GM18951 (cell line): ENCODE data around the gene CRIP2.

ENCODE experiments used
- POLR2A ChIP-seq: IDR thresholded peaks from 4 replicates; pipeline ENCODE4 v1.6.1; 2011; ENCODE audit warnings: mild to moderate bottlenecking; ENCODE audit not compliant: insufficient read length, insufficient read depth; ENCODE audit errors: extremely low read depth
- in situ Hi-C: fragments of 300-500 bp; cut with MboI; formaldehyde crosslinking; loops from one replicate; pipeline ENCODE4 v1.12.0; 2022; ENCODE audit warnings: low sequenced_read_pairs, mixed read lengths, inconsistent platforms; ENCODE audit not compliant: unreplicated experiment

The CRIP2 gene

GRCh38 chr14:105492971-105493871, 18.6 kb downstream of the CRIP2 start:
- in situ Hi-C loops: no loop called here
- no peak for TF ChIP-seq POLR2A

- TF ChIP-seq POLR2A: no peak
- in situ Hi-C loops: no loop called here
Measured at GRCh38 chr14:105493921-105494605, 19.4 kb downstream of the CRIP2 start.

- in situ Hi-C loops: no loop called here
Measured at GRCh38 chr14:105494606-105494929, 19.9 kb downstream of the CRIP2 start.

GRCh38 chr14:105495101-105495989, 20.7 kb downstream of the CRIP2 start:
- in situ Hi-C loops: no loop called here
- no peak for TF ChIP-seq POLR2A

More at GRCh38 chr14:105494606-105494929, 19.9 kb downstream of the CRIP2 start:
- no peak for TF ChIP-seq POLR2A

- no peak for TF ChIP-seq POLR2A
- in situ Hi-C loops: no loop called here
Measured at GRCh38 chr14:105495990-105496830, 21.6 kb downstream of the CRIP2 start.

- TF ChIP-seq POLR2A: no peak
- in situ Hi-C loops: no loop called here
Measured at GRCh38 chr14:105496831-105497591, 22.4 kb downstream of the CRIP2 start.

GRCh38 chr14:105497671-105498429, 23.2 kb downstream of the CRIP2 start:
- in situ Hi-C loops: no loop called here

GRCh38 chr14:105498430-105499255, 24.0 kb downstream of the CRIP2 start:
- in situ Hi-C loops: no loop called here
- TF ChIP-seq POLR2A: no peak

More at GRCh38 chr14:105497671-105498429, 23.2 kb downstream of the CRIP2 start:
- TF ChIP-seq POLR2A: no peak

GRCh38 chr14:105499256-105500035, 24.8 kb downstream of the CRIP2 start:
- in situ Hi-C loops: no loop called here

More at GRCh38 chr14:105499256-105500035, 24.8 kb downstream of the CRIP2 start:
- TF ChIP-seq POLR2A: no peak
